Measurements from ENCODE around the gene PFKFB3.

Gene PFKFB3

GRCh38 chr10:6220418-6221191, 17.9 kb downstream of the PFKFB3 start:
- ATAC-seq (replicated peaks; ENCODE audit: extremely low read depth, poor library complexity, severe bottlenecking), result no peak
- Mint-ChIP-seq H3K4me1 (peaks cover 4% of the 10 kb centered on the region), H3K27ac (ENCODE audit: low read depth) (no peak overlapping the region)

GRCh38 chr10:6221192-6221940, 18.6 kb downstream of the PFKFB3 start:
- no peaks in the 10 kb centered on the region for H3K27me3 Mint-ChIP-seq
- H3K9me3 Mint-ChIP-seq, result no peaks in the 10 kb centered on the region
- H3K4me3 Mint-ChIP-seq, result no peak overlapping the region
- H3K4me1 Mint-ChIP-seq, result peaks cover 4% of the 10 kb centered on the region
- no peak for ATAC-seq (replicated peaks; ENCODE audit: extremely low read depth, poor library complexity, severe bottlenecking)
- DNase-seq (ENCODE audit: low spot score in 2 of 2), result no peak
- H3K36me3 Mint-ChIP-seq (ENCODE audit: insufficient read depth), result peaks cover 41% of the 10 kb centered on the region
- no peak overlapping the region for H3K27ac Mint-ChIP-seq (ENCODE audit: low read depth)

More at GRCh38 chr10:6220418-6221191, 17.9 kb downstream of the PFKFB3 start:
- DNase-seq (ENCODE audit: low spot score in 2 of 2), result no peak
- Mint-ChIP-seq H3K9me3 (no peaks in the 10 kb centered on the region), H3K27me3 (no peaks in the 10 kb centered on the region), H3K36me3 (ENCODE audit: insufficient read depth) (peaks cover 35% of the 10 kb centered on the region), H3K4me3 (no peak overlapping the region)

- Mint-ChIP-seq H3K27ac (ENCODE audit: low read depth) (no peak overlapping the region), H3K27me3 (no peaks in the 10 kb centered on the region), H3K4me3 (no peak overlapping the region), H3K36me3 (ENCODE audit: insufficient read depth) (peaks cover 38% of the 10 kb centered on the region), H3K9me3 (no peaks in the 10 kb centered on the region), H3K4me1 (peaks cover 2% of the 10 kb centered on the region)
- no peak for DNase-seq (ENCODE audit: low spot score in 2 of 2)
- ATAC-seq (replicated peaks; ENCODE audit: extremely low read depth, poor library complexity, severe bottlenecking), result no peak
Measured at GRCh38 chr10:6221971-6222751, 19.4 kb downstream of the PFKFB3 start.

GRCh38 chr10:6222755-6223154, 20.0 kb downstream of the PFKFB3 start:
- Mint-ChIP-seq H3K4me1 (no peaks in the 10 kb centered on the region), H3K36me3 (ENCODE audit: insufficient read depth) (peaks cover 35% of the 10 kb centered on the region), H3K4me3 (no peak overlapping the region), H3K9me3 (no peaks in the 10 kb centered on the region), H3K27me3 (no peaks in the 10 kb centered on the region), H3K27ac (ENCODE audit: low read depth) (no peak overlapping the region)
- DNase-seq (ENCODE audit: low spot score in 2 of 2) (no peak), ATAC-seq (replicated peaks; ENCODE audit: extremely low read depth, poor library complexity, severe bottlenecking) (no peak)

- H3K27ac Mint-ChIP-seq (ENCODE audit: low read depth), result peak overlapping the region; percentile 80
- DNase-seq (ENCODE audit: low spot score in 2 of 2) (no peak), ATAC-seq (replicated peaks; ENCODE audit: extremely low read depth, poor library complexity, severe bottlenecking) (no peak)
- H3K4me3 Mint-ChIP-seq, result no peak overlapping the region
- no peaks in the 10 kb centered on the region for H3K27me3 Mint-ChIP-seq
- H3K4me1 Mint-ChIP-seq, result no peaks in the 10 kb centered on the region
- H3K9me3 Mint-ChIP-seq, result no peaks in the 10 kb centered on the region
- peaks cover 33% of the 10 kb centered on the region for H3K36me3 Mint-ChIP-seq (ENCODE audit: insufficient read depth)
Measured at GRCh38 chr10:6223981-6224380, 21.2 kb downstream of the PFKFB3 start.

GRCh38 chr10:6224781-6225180, 22.0 kb downstream of the PFKFB3 start:
- H3K4me1 Mint-ChIP-seq, result no peaks in the 10 kb centered on the region
- no peaks in the 10 kb centered on the region for H3K9me3 Mint-ChIP-seq
- no peak overlapping the region for H3K4me3 Mint-ChIP-seq
- DNase-seq (ENCODE audit: low spot score in 2 of 2) (no peak), ATAC-seq (replicated peaks; ENCODE audit: extremely low read depth, poor library complexity, severe bottlenecking) (no peak)
- no peaks in the 10 kb centered on the region for H3K27me3 Mint-ChIP-seq
- peak overlapping the region; percentile 80 for H3K27ac Mint-ChIP-seq (ENCODE audit: low read depth)
- peaks cover 28% of the 10 kb centered on the region for H3K36me3 Mint-ChIP-seq (ENCODE audit: insufficient read depth)

GRCh38 chr10:6225263-6225814, 22.6 kb downstream of the PFKFB3 start:
- ATAC-seq (replicated peaks; ENCODE audit: extremely low read depth, poor library complexity, severe bottlenecking), result no peak
- H3K9me3 Mint-ChIP-seq, result no peaks in the 10 kb centered on the region
- H3K27ac Mint-ChIP-seq (ENCODE audit: low read depth), result no peak overlapping the region

DNA sequence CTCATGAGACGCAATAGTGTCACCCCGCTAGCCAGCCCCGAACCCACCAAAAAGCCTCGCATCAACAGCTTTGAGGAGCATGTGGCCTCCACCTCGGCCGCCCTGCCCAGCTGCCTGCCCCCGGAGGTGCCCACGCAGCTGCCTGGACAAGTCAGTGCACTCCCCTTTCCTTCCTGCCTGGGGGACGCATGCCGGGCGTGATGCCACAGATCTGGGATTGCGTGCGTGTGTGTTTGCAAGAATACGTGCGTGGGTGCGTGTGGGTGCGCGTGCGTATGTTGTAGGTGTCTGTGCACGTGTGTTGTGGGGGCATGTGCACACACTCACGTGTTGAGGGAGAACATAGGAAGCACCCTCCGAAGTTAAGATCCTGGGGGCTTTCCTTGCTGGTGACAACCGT, 23.5 kb downstream of the PFKFB3 start:
- Mint-ChIP-seq H3K9me3 (no peaks in the 10 kb centered on the region), H3K27ac (ENCODE audit: low read depth) (no peak overlapping the region), H3K36me3 (ENCODE audit: insufficient read depth) (peaks cover 29% of the 10 kb centered on the region), H3K27me3 (no peaks in the 10 kb centered on the region), H3K4me1 (no peaks in the 10 kb centered on the region), H3K4me3 (no peak overlapping the region)
- DNase-seq (ENCODE audit: low spot score in 2 of 2) (no peak), ATAC-seq (replicated peaks; ENCODE audit: extremely low read depth, poor library complexity, severe bottlenecking) (no peak)

More at GRCh38 chr10:6225263-6225814, 22.6 kb downstream of the PFKFB3 start:
- no peak for DNase-seq (ENCODE audit: low spot score in 2 of 2)
- Mint-ChIP-seq H3K4me3 (no peak overlapping the region), H3K36me3 (ENCODE audit: insufficient read depth) (peaks cover 25% of the 10 kb centered on the region), H3K4me1 (no peaks in the 10 kb centered on the region), H3K27me3 (no peaks in the 10 kb centered on the region)

GRCh38 chr10:6227346-6227745, 24.6 kb downstream of the PFKFB3 start:
- Mint-ChIP-seq H3K4me1 (no peaks in the 10 kb centered on the region), H3K9me3 (no peaks in the 10 kb centered on the region)
- no peak for ATAC-seq (replicated peaks; ENCODE audit: extremely low read depth, poor library complexity, severe bottlenecking)

GRCh38 chr10:6228010-6228511, 25.3 kb downstream of the PFKFB3 start:
- no peak overlapping the region for H3K27ac Mint-ChIP-seq (ENCODE audit: low read depth)

More at GRCh38 chr10:6227346-6227745, 24.6 kb downstream of the PFKFB3 start:
- no peak overlapping the region for H3K4me3 Mint-ChIP-seq
- H3K27ac Mint-ChIP-seq (ENCODE audit: low read depth), result no peak overlapping the region
- H3K27me3 Mint-ChIP-seq, result no peaks in the 10 kb centered on the region
- DNase-seq (ENCODE audit: low spot score in 2 of 2), result no peak
- H3K36me3 Mint-ChIP-seq (ENCODE audit: insufficient read depth), result peaks cover 27% of the 10 kb centered on the region

DNA sequence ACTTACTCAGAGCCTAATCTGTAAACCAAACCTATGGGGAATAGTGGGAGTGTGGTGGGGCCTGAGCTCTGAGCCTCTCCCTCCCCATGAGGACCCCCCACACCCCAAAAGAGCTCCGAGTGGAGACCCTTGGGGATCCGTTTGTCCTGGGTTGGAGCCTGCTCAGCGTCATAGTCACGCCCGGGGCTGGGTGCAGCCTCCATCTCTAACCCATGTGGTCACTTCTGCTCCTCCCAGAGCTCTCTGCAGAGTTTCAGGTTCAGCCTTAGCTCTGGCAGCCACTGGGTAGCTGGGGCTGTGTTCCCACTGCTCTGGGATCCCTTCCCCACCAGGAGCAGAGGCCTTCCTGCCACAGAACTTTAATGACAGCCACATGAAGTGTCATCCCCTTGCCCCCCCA, 25.9 kb downstream of the PFKFB3 start:
- no peaks in the 10 kb centered on the region for H3K27me3 Mint-ChIP-seq
- ATAC-seq (replicated peaks; ENCODE audit: extremely low read depth, poor library complexity, severe bottlenecking) (no peak), DNase-seq (ENCODE audit: low spot score in 2 of 2) (no peak)
- no peak overlapping the region for H3K27ac Mint-ChIP-seq (ENCODE audit: low read depth)
- no peak overlapping the region for H3K4me3 Mint-ChIP-seq
- no peaks in the 10 kb centered on the region for H3K4me1 Mint-ChIP-seq
- H3K36me3 Mint-ChIP-seq (ENCODE audit: insufficient read depth), result peaks cover 28% of the 10 kb centered on the region
- no peaks in the 10 kb centered on the region for H3K9me3 Mint-ChIP-seq

More at GRCh38 chr10:6228010-6228511, 25.3 kb downstream of the PFKFB3 start:
- Mint-ChIP-seq H3K36me3 (ENCODE audit: insufficient read depth) (peaks cover 27% of the 10 kb centered on the region), H3K4me1 (no peaks in the 10 kb centered on the region), H3K27me3 (no peaks in the 10 kb centered on the region), H3K9me3 (no peaks in the 10 kb centered on the region), H3K4me3 (no peak overlapping the region)
- ATAC-seq (replicated peaks; ENCODE audit: extremely low read depth, poor library complexity, severe bottlenecking), result no peak
- no peak for DNase-seq (ENCODE audit: low spot score in 2 of 2)

- Mint-ChIP-seq H3K9me3 (no peaks in the 10 kb centered on the region), H3K4me1 (no peaks in the 10 kb centered on the region), H3K4me3 (no peak overlapping the region), H3K27me3 (no peaks in the 10 kb centered on the region), H3K36me3 (ENCODE audit: insufficient read depth) (peaks cover 28% of the 10 kb centered on the region), H3K27ac (ENCODE audit: low read depth) (no peak overlapping the region)
- DNase-seq (ENCODE audit: low spot score in 2 of 2) (no peak), ATAC-seq (replicated peaks; ENCODE audit: extremely low read depth, poor library complexity, severe bottlenecking) (no peak)
Measured at GRCh38 chr10:6229290-6229689, 26.6 kb downstream of the PFKFB3 start.
